Natural killer cell treated with Interleukin-12 subunit alpha and Interleukin-12 subunit beta and Interleukin-15 and Interleukin-18, amount 100 ng/mL, for 72 hours (primary cell): ENCODE data around the gene AGAP2. TPM values are rescaled to one million over a fixed set of nuclear protein-coding genes. Genes with fewer than 3 reads are reported as not detected.

Experiments used
- ATAC-seq, 2 donors: fragments of 150-1000 bp; cut with Tn5 transposase in 1 of 2; sonication (Bioruptor Pico), chemical (Tn5 transposase) in 1 of 2; 2 replicates each; pipeline ENCODE4 v1.10.0; 2021
- DNase-seq: peaks from one replicate; pipeline ENCODE4 v3.0.0; 2022; ENCODE audit warnings: low spot score
- H3K27ac Mint-ChIP-seq, 2 donors: 1 replicate in 1 of 2; 2 replicates in 1 of 2; pipeline ENCODE4 v1.8.0; 2022; ENCODE audit warnings: mixed read lengths in 2 of 2, mild to moderate bottlenecking in 1 of 2, moderate library complexity in 1 of 2
- H3K27me3 Mint-ChIP-seq, 2 donors: 1 replicate in 1 of 2; 2 replicates in 1 of 2; pipeline ENCODE4 v1.8.0; 2022; ENCODE audit warnings: mixed read lengths in 2 of 2
- H3K36me3 Mint-ChIP-seq: one replicate; pipeline ENCODE4 v1.8.0; 2022; ENCODE audit warnings: mixed read lengths
- H3K4me1 Mint-ChIP-seq, 2 donors: 1 replicate in 1 of 2; 2 replicates in 1 of 2; pipeline ENCODE4 v1.8.0; 2022; ENCODE audit warnings: low read depth in 2 of 2, mixed read lengths in 2 of 2, mild to moderate bottlenecking in 1 of 2
- H3K4me3 Mint-ChIP-seq: one replicate; pipeline ENCODE4 v1.8.0; 2022; ENCODE audit warnings: mixed read lengths
- H3K9me3 Mint-ChIP-seq: 2 replicates; pipeline ENCODE4 v1.8.0; 2022; ENCODE audit warnings: mixed read lengths
- total RNA-seq, 2 donors: library from RNA; stranded (reverse); gene quantifications; one replicate each; pipeline ENCODE4 v1.2.3, GENCODE V29; 2022

AGAP2 gene
- total RNA-seq, 2 donors from 2014 or later: 47.5 to 54.1 TPM

DNA sequence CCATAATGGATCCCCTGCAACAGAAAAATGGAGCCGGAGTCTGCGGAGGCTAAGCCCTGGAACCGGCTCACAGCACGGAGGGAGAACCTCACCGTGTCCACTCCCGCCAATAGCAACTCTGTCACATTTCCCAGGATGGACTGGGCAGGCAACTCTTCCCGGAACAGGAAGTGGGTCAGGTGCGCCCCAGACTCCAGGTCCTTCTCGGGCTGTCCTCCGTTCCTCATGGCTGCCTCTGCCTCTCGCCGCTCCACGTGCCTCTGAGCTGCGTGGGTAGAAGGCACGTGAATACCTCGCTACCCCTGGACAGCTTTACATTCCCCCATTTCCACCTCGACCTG, 26.1 kb upstream of the AGAP2 start:
- peaks cover 12 to 21% of the 10 kb centered on the region in 2 donors for H3K27me3 Mint-ChIP-seq
- H3K4me1 Mint-ChIP-seq: peaks cover 28 to 44% of the 10 kb centered on the region in 2 donors
- ATAC-seq (peak in 1 of 2 donors; percentile 6), DNase-seq (no peak)
- H3K4me3 Mint-ChIP-seq: peak overlapping the region; percentile 84
- H3K9me3 Mint-ChIP-seq: no peaks in the 10 kb centered on the region
- no peaks in the 10 kb centered on the region for H3K36me3 Mint-ChIP-seq
- H3K27ac Mint-ChIP-seq: peak overlapping the region in 1 of 2 donors; percentile 71

DNA sequence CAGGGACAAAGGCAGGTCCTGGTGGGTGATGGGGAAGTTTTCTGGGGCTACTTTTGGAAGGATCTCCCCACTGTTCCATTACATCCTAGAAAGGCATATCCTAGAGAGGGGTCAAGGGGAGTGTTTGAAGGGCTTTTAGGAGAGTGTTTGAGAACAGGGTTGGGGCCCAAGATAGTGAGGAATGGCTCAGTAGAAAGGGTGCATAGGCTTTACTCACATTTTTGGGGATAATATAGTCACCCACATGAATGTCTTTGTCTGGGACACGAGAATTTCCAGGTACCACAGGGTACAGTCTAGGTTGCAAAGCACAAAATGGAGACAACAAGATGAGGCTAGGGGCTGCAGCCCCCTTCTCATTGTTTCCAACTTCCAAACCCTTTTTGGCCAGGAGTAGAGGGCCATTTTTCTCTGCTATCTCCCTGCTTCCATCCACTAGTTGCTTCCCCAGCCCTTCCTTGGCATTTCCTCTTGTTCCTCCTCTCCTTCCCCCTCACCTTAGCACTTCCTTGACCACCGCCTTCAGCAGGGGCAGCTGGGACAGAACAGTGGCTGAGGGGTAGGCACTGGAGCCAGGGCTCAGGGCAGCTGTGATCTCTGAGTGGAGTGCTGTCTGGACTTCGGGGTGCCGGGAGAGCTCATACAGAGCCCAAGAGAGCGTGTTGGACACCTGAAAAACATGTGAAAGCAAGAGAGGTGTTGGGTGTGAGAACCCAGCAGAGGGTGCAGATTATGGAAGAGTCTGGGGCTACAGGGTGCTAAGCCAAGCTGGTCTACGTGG, 25.5 kb upstream of the AGAP2 start:
- DNase-seq: no peak
- H3K36me3 Mint-ChIP-seq: no peaks in the 10 kb centered on the region
- H3K4me1 Mint-ChIP-seq: peaks cover 28 to 46% of the 10 kb centered on the region in 2 donors
- ATAC-seq: no peak
- peaks cover 12 to 21% of the 10 kb centered on the region in 2 donors for H3K27me3 Mint-ChIP-seq
- no peaks in the 10 kb centered on the region for H3K9me3 Mint-ChIP-seq
- peak overlapping the region; percentile 84 for H3K4me3 Mint-ChIP-seq
- H3K27ac Mint-ChIP-seq: no peak overlapping the region

DNA sequence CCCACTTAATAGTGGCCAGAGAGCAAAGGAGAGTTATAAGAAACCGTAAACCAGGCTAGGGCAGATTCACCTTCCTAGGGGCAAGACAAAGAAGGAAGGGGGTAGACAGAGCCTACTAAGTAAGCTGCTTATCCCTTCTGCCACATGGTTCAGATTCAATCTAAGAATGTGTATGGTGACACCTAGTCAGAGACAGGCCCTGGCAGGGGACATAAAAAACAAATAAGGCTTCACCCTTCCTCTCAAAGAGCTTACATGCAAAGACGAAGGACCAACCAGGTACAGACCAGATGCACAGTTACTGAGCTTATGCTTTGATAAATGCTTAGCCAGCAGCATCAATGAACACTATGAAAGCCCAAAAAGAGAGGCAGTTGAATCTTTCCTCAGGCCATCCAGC, 23.9 kb upstream of the AGAP2 start:
- no peaks in the 10 kb centered on the region for H3K36me3 Mint-ChIP-seq
- no peak overlapping the region for H3K27ac Mint-ChIP-seq
- H3K9me3 Mint-ChIP-seq: no peaks in the 10 kb centered on the region
- H3K4me1 Mint-ChIP-seq: peaks cover 32 to 49% of the 10 kb centered on the region in 2 donors
- no peak overlapping the region for H3K4me3 Mint-ChIP-seq
- H3K27me3 Mint-ChIP-seq: peaks cover 12 to 21% of the 10 kb centered on the region in 2 donors
- DNase-seq (no peak), ATAC-seq (no peak)

DNA sequence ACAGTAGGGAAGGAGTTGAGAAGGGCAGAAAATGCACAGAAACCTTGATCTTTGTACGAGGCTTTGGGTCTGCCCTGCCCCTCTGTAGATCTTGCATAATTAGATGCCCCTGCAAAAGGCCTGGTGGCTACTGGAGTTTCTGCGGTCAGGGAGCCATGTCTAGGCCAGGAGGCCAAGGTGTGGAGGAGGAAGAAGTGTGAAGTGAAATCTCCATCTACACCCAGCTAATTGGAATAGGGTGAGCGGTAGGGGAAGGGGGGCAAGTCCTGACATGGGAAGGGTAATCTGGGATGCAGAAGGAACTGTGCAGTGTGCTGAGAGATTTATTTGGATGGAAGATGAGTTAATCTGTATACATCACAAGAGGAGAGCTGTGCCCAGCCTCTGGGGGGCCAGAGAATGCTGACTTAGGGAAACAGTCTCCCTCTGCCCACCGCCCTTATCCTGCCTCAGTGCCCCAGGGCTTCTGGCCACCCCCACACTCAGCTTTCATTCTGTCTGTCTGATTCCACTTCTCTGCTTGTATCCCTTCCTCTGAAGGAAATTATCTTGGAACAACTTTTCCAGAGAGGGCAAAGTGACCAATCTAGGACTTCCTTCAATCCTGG, 23.0 kb upstream of the AGAP2 start:
- Mint-ChIP-seq H3K4me1 (peaks cover 34 to 47% of the 10 kb centered on the region in 2 donors), H3K9me3 (no peaks in the 10 kb centered on the region), H3K36me3 (no peaks in the 10 kb centered on the region), H3K27me3 (peaks cover 9 to 17% of the 10 kb centered on the region in 2 donors), H3K27ac (no peak overlapping the region), H3K4me3 (no peak overlapping the region)
- DNase-seq: no peak
- ATAC-seq: no peak

DNA sequence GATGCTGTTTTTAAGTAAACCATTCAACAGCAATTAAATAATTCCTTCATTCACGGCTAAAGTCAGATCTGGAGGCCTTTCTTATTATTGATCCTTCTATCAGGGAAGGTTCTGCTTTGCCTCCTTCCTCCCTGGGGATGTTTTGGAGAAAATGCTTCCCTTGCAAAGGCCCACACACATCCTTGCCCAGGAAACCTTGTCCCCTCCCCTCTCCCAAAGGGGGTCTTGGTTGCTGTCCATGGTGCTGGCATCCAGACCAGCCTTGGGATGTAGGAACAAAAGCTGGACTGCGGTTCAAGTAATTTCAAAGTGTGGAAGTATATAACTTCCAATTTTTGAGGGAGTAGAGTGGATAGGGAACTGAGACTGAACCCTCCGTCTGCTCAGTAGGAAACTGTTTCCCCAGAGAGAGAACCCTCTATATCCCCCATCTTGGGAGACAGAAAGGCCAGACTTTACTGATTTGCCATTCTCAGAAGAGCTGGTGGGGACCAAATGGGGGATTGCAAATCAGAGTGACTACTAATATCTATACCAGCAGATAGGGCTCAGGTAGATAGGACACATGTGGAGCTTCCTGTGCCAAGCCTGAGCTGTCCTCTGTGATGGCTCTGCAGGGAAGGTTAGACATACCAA, 21.9 kb upstream of the AGAP2 start:
- ATAC-seq: no peak
- Mint-ChIP-seq H3K27me3 (peaks cover 8 to 13% of the 10 kb centered on the region in 2 donors), H3K36me3 (no peaks in the 10 kb centered on the region), H3K9me3 (no peaks in the 10 kb centered on the region), H3K27ac (no peak overlapping the region), H3K4me3 (no peak overlapping the region), H3K4me1 (peaks cover 32 to 45% of the 10 kb centered on the region in 2 donors)
- DNase-seq: peak; percentile 20

DNA sequence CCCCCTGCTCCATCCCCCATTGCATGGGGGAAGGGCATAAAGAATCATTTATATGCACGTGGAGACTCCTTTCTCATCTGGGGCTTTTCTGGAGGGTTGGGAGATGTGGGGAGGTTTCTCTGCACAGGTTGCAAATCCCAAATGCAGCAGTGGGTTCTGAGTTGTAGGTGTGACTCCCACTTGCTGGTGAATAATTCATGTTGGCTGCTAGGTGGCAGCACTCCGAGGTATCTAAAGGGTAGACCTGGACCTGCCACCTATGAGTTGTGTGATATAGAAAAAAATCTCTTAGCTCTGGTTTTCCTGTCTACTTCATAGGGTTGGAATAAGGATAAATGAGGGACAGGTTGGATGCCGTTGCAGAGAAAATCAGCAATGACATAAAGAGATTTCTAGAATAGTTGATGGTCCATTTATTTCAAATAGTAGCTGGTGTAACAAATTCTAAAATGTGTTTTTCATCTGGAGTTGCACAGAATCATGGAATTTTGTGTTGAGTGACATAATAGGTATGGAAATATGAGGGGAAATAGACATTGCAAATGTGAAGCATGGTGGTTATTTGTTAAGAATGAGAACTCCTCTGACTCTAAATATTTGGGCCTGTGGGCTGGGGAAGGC, 20.9 kb upstream of the AGAP2 start:
- peak; percentile 29 for DNase-seq
- H3K4me3 Mint-ChIP-seq: no peak overlapping the region
- H3K36me3 Mint-ChIP-seq: no peaks in the 10 kb centered on the region
- H3K27me3 Mint-ChIP-seq: peaks cover 8 to 12% of the 10 kb centered on the region in 2 donors
- no peak for ATAC-seq
- H3K27ac Mint-ChIP-seq: no peak overlapping the region
- H3K4me1 Mint-ChIP-seq: peaks cover 27 to 42% of the 10 kb centered on the region in 2 donors
- no peaks in the 10 kb centered on the region for H3K9me3 Mint-ChIP-seq

DNA sequence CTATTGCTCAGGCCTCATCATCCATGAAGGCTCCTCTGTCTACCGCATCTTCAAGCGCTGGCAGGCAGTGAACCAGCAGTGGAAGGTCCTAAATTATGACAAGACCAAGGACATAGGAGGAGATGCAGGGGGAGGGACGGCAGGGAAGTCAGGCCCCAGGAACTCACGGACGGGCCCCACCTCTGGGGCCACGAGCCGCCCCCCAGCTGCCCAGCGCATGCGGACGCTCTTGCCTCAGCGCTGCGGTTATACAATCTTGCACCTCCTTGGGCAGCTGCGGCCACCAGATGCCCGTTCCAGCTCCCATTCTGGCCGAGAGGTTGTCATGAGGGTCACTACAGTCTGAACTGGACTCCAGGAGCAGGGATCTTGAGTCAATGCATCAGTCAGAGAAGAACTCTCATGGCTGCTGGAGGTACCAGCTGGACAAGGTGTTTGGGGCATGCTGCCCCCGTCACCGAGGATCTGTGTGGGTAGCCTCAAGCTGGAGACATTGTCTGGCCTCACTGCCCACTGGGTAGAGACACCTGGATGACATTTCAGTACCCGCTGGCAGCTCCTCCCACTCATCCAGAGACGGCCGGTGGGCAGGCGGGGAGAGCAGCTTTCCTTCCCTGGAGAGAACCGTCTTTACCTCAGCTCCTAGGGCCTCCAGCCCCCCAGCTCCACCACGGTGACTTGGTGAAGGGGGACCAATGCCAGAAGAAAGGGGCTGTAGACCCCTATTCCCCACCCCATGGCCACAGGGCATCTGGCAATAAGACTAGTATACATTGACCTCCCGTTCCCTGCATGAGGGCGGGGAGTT, 20.2 kb upstream of the AGAP2 start:
- DNase-seq (peak; percentile 46), ATAC-seq (no peak)
- Mint-ChIP-seq H3K9me3 (no peaks in the 10 kb centered on the region), H3K4me3 (no peak overlapping the region), H3K27ac (no peak overlapping the region), H3K4me1 (peaks cover 28 to 44% of the 10 kb centered on the region in 2 donors), H3K27me3 (peaks cover 3 to 5% of the 10 kb centered on the region in 2 donors), H3K36me3 (no peaks in the 10 kb centered on the region)

DNA sequence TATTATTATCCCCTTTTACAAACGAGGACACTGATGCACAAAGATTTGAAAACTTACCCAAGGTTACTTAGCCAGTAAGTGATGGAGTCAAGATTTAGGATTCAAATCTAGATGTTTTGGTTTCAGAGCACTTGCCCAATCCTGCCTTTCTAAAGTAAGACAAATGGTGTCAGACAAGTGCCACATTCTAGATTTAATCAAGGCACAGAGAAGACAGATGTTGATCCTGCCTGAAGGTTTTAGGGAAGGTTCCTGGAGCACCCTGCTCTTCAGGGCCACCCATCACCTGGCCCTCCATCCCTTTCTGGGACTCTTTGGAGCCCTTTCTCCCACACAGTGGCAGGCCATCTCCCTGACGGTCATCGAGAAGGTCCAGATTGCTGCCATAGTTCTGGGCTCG, 19.2 kb upstream of the AGAP2 start:
- no peaks in the 10 kb centered on the region for H3K36me3 Mint-ChIP-seq
- no peak for DNase-seq
- peaks cover 38 to 50% of the 10 kb centered on the region in 2 donors for H3K4me1 Mint-ChIP-seq
- no peaks in the 10 kb centered on the region for H3K9me3 Mint-ChIP-seq
- H3K27me3 Mint-ChIP-seq: no peaks in the 10 kb centered on the region
- no peak for ATAC-seq
- no peak overlapping the region for H3K27ac Mint-ChIP-seq
- no peak overlapping the region for H3K4me3 Mint-ChIP-seq

DNA sequence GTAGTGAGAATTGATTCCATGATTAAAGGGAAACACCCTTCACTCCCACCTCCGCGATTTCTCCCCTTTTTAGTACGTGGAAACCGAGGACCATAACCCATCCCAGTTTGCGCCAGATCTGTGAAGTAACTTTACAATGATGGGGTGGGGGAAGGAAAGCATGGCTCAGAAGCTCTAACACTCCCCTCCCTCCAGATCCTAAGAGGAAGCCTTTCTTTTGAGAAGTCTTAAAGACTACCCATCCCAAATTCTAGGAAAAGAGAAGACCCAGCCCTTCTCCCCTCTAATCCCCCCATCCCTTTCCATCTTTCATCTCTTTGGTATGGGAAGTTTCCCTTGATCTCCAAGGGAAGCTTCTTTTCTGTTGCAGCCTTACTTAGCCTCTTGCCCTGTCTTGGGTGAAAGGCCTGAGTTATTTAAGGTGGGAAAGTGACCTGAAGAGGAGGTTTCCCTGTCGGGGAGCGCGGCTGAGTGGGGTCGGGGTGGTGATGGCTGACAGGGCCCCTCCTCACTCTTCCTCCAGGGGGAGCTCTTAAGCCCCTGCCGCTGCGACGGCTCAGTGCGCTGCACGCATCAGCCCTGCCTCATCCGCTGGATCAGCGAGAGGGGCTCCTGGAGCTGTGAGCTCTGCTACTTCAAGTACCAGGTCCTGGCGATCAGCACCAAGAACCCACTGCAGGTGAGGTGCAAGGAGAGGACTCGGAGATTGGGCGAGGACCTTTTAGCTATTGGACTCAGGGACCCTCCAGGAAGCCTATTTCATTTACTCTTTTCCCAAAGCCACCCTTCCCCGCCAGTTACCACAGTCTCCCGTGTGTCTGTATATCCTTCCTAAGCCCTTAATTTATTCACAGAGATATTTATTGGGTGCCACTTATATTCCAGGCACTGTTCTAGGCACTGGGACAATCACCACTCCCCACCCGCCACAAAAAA, 18.1 kb upstream of the AGAP2 start:
- DNase-seq (peak; percentile 76), ATAC-seq (peak in 1 of 2 donors; percentile 31)
- Mint-ChIP-seq H3K4me3 (peak overlapping the region; percentile 88), H3K27me3 (no peaks in the 10 kb centered on the region), H3K36me3 (peaks cover 3% of the 10 kb centered on the region), H3K4me1 (peaks cover 45 to 56% of the 10 kb centered on the region in 2 donors), H3K9me3 (no peaks in the 10 kb centered on the region), H3K27ac (peak overlapping the region; percentile 63 to 86)

DNA sequence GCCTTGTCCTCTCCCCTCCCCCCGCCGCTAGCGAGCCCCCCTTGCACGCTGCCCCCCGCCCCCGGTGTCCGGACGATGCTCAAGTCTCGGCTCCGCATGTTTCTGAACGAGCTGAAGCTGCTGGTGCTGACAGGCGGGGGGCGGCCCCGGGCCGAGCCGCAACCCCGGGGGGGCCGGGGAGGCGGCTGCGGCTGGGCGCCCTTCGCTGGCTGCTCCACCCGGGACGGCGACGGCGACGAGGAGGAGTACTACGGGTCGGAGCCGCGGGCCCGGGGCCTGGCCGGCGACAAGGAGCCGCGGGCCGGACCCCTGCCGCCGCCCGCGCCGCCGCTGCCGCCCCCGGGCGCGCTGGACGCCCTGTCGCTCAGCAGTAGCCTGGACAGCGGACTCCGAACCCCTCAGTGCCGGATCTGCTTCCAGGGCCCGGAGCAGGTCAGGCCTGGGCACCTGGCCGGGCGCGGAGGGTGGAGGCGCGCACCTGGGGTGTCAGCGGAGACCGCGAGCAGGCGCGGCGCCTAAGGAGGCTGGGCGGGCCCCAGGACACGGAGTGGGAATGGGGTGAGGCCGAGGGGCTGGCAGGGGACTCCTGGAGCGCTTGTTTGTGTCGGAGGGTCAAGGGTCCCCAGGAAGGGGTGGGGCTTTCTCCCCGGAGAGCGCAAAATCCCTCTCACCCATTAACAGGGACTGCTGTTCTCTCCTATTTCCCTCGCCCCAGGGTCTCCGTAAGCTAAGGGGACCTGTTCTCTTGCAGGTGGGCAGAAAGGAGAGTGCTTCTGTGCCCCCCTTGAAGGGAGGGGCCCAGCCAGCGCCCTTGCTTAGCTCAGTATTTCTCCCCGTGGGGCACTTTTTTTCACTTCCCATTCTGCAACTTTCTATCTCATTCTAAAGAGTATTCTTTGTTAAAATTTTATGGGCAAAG, 17.2 kb upstream of the AGAP2 start:
- peak overlapping the region; percentile 88 for H3K4me3 Mint-ChIP-seq
- no peaks in the 10 kb centered on the region for H3K9me3 Mint-ChIP-seq
- H3K36me3 Mint-ChIP-seq: peaks cover 9% of the 10 kb centered on the region
- DNase-seq (no peak), ATAC-seq (no peak)
- peaks cover 55 to 58% of the 10 kb centered on the region in 2 donors for H3K4me1 Mint-ChIP-seq
- peak overlapping the region; percentile 63 to 86 for H3K27ac Mint-ChIP-seq
- no peaks in the 10 kb centered on the region for H3K27me3 Mint-ChIP-seq

DNA sequence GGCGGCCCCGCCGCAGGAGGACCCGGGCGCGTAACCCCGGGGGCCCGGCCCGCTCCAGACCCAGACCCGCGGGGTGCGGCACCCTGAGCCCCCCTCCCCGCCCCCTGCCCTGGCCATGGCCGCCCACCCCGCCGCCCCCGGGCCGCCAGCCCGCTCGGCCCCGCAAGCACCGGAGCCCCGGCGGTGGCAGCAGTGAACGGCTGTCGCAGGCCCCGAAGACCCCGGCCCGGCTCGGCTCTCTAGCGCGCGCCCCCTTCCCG, 16.6 kb upstream of the AGAP2 start:
- peaks cover 14% of the 10 kb centered on the region for H3K36me3 Mint-ChIP-seq
- peaks cover 59 to 64% of the 10 kb centered on the region in 2 donors for H3K4me1 Mint-ChIP-seq
- no peaks in the 10 kb centered on the region for H3K9me3 Mint-ChIP-seq
- H3K27me3 Mint-ChIP-seq: no peaks in the 10 kb centered on the region
- no peak overlapping the region for H3K27ac Mint-ChIP-seq
- H3K4me3 Mint-ChIP-seq: no peak overlapping the region
- no peak for DNase-seq
- ATAC-seq: no peak
